Parathyroid adenoma (tissue), 2 donors: ENCODE results near the gene NKAIN2.

Source experiments
- H2AFZ ChIP-seq: fragments of 300-600 bp; sonication (generic); one replicate; pipeline ENCODE4 v1.7.0; 2017; ENCODE audit warnings: antibody characterized with exemption, mild to moderate bottlenecking
- H3K27ac ChIP-seq: fragments of 300-600 bp; sonication (generic); one replicate; pipeline ENCODE4 v1.7.0; 2017
- H3K27me3 ChIP-seq: fragments of 300-600 bp; sonication (generic); one replicate; pipeline ENCODE4 v1.7.0; 2017; ENCODE audit warnings: low read length; ENCODE audit not compliant: control insufficient read depth, insufficient read depth
- H3K36me3 ChIP-seq: fragments of 300-600 bp; sonication (generic); one replicate; pipeline ENCODE4 v1.7.0; 2017; ENCODE audit warnings: low read length; ENCODE audit not compliant: control insufficient read depth, insufficient read depth
- H3K4me1 ChIP-seq: fragments of 300-600 bp; sonication (generic); one replicate; pipeline ENCODE4 v1.7.0; 2017; ENCODE audit warnings: control low read depth
- H3K4me2 ChIP-seq: fragments of 300-600 bp; sonication (generic); one replicate; pipeline ENCODE4 v1.7.0; 2017; ENCODE audit warnings: low read length
- H3K4me3 ChIP-seq: fragments of 300-600 bp; sonication (generic); one replicate; pipeline ENCODE4 v1.7.0; 2017; ENCODE audit warnings: low read depth, low read length
- H3K79me2 ChIP-seq: fragments of 300-600 bp; sonication (generic); one replicate; pipeline ENCODE4 v1.7.0; 2017; ENCODE audit warnings: control low read depth
- H3K9ac ChIP-seq: fragments of 300-600 bp; sonication (generic); one replicate; pipeline ENCODE4 v1.7.0; 2017; ENCODE audit warnings: mild to moderate bottlenecking
- H3K9me3 ChIP-seq: fragments of 300-600 bp; sonication (generic); one replicate; pipeline ENCODE4 v1.7.0; 2017; ENCODE audit warnings: low read length; ENCODE audit not compliant: control insufficient read depth
- TF ChIP-seq, protein P1 (sequence below): fragments of 300-600 bp; sonication (generic); IDR thresholded peaks from one replicate; pipeline ENCODE4 v1.7.0; 2017; ENCODE audit warnings: antibody characterized with exemption, mild to moderate bottlenecking
- donor health status: primary hyperparathyroidism.

NKAIN2 gene

DNA sequence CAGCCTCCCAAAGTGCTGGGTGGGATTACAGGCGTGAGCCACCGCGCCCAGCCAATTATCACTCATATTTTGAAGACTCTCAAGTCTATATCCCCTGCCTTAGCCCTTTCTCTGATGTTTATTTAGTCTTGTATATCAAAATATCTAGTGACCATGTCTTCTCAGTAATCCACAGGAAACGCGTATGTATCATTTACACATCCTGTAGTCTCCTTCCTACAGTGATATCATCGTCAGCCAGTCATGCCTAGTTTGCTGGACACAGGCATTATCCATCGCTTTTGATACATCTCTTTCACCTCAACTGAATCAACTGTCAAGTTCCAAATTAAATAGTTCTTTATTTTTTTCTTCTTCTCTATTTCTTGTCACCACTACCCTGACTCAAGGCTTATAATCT, 223.7 kb downstream of the NKAIN2 start:
- Histone ChIP-seq H3K9ac (no peak overlapping the region), H3K79me2 (no peaks in the 10 kb centered on the region), H3K27ac (no peak overlapping the region), H3K9me3 (no peaks in the 10 kb centered on the region), H2AFZ (no peak overlapping the region), H3K4me1 (no peaks in the 10 kb centered on the region), H3K4me3 (no peak overlapping the region), H3K4me2 (no peak overlapping the region), H3K27me3 (no peaks in the 10 kb centered on the region), H3K36me3 (no peaks in the 10 kb centered on the region)
- TF ChIP-seq, protein P1, sequence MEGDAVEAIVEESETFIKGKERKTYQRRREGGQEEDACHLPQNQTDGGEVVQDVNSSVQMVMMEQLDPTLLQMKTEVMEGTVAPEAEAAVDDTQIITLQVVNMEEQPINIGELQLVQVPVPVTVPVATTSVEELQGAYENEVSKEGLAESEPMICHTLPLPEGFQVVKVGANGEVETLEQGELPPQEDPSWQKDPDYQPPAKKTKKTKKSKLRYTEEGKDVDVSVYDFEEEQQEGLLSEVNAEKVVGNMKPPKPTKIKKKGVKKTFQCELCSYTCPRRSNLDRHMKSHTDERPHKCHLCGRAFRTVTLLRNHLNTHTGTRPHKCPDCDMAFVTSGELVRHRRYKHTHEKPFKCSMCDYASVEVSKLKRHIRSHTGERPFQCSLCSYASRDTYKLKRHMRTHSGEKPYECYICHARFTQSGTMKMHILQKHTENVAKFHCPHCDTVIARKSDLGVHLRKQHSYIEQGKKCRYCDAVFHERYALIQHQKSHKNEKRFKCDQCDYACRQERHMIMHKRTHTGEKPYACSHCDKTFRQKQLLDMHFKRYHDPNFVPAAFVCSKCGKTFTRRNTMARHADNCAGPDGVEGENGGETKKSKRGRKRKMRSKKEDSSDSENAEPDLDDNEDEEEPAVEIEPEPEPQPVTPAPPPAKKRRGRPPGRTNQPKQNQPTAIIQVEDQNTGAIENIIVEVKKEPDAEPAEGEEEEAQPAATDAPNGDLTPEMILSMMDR = no peak

DNA sequence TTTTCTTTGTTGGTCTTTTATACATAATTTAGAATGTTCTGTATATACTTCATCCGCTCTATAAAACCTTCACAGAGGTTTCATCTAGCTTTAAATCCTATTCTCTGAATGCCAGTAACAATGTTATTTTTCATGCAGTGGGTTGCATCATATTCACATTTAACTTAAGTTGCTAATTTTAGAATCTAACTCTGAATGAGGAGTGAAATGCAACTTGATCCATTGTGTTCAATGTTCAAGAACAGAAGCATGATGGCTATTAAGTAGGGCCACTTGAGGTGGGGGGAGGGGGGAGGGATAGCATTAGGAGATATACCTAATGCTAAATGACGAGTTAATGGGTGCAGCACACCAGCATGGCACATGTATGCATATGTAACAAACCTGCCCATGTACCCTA, 224.5 kb downstream of the NKAIN2 start:
- Histone ChIP-seq H3K4me2 (no peak overlapping the region), H2AFZ (no peak overlapping the region), H3K9ac (no peak overlapping the region), H3K9me3 (no peaks in the 10 kb centered on the region), H3K4me1 (no peaks in the 10 kb centered on the region), H3K27me3 (no peaks in the 10 kb centered on the region), H3K27ac (no peak overlapping the region), H3K36me3 (no peaks in the 10 kb centered on the region), H3K79me2 (no peaks in the 10 kb centered on the region), H3K4me3 (no peak overlapping the region)
- TF ChIP-seq, protein P1 = no peak

DNA sequence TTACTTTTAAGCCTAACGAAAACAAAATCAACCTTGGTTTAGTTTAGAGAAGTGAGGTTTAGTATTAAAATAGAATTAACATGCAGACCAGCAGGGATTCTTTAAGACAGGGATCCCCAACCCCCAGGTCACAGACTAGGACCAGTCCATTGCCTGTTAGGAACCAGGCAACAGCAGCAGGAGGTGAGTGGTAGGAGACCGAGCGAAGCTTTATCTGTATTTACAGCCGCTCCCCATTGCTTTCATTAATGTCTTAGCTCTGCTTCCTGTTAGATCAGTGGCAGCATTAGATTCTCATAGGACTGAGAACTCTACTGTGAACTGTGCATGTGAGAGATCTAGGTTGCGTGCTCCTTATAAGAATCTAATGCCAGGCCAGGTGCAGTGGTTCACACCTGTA, 225.9 kb downstream of the NKAIN2 start:
- TF ChIP-seq, protein P1 = no peak
- no peak overlapping the region for H3K4me3 ChIP-seq
- no peaks in the 10 kb centered on the region for H3K36me3 ChIP-seq

DNA sequence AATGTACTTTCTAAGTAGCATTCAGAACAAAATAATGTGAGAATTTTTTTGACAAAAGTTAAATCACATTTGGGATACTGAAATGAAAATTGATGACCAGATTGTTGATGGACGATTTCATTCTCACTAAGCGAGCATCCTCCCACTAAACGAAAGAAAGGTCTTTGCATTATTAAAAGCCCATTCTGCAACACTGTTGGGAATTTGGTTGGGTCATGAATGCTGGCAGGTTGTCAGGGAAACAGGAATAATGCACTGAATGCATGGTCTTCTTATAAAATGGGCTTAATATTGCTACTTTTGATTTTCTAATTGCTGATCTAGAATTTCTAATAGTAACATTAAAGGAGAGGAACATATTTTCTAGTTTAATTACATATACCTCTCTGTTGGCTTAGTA, 229.8 kb downstream of the NKAIN2 start:
- H3K36me3 ChIP-seq = no peaks in the 10 kb centered on the region
- H3K9me3 ChIP-seq = no peaks in the 10 kb centered on the region
- no peaks in the 10 kb centered on the region for H3K27me3 ChIP-seq
- H2AFZ ChIP-seq = no peak overlapping the region
- no peak overlapping the region for H3K9ac ChIP-seq
- no peaks in the 10 kb centered on the region for H3K4me1 ChIP-seq
- no peaks in the 10 kb centered on the region for H3K79me2 ChIP-seq
- no peak overlapping the region for H3K4me3 ChIP-seq
- H3K4me2 ChIP-seq = no peak overlapping the region
- TF ChIP-seq, protein P1 = no peak
- no peak overlapping the region for H3K27ac ChIP-seq

More for the DNA sequence above, 225.9 kb downstream of the NKAIN2 start:
- H3K9ac ChIP-seq = no peak overlapping the region
- no peak overlapping the region for H3K27ac ChIP-seq
- H3K79me2 ChIP-seq = no peaks in the 10 kb centered on the region
- no peaks in the 10 kb centered on the region for H3K27me3 ChIP-seq
- H3K4me1 ChIP-seq = no peaks in the 10 kb centered on the region
- no peak overlapping the region for H2AFZ ChIP-seq
- no peaks in the 10 kb centered on the region for H3K9me3 ChIP-seq
- H3K4me2 ChIP-seq = no peak overlapping the region

DNA sequence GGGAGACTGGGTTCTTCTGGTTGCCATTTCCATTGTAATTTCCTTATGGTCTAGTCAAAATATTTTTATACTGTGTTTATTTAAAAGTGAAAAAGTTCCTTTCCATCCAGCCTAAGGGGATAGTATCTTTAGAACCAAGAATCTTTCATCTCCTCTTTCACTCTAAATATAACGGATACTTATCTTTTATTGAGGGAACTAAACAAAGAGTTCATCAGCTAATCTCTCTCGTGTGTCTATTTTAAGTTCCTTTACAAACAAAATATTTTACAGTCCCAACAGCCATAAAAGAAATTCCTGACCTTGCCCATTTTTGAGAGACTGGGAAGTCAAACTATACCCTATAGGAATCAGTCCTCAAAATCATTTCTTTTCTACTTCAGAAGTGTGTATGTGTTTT, 232.7 kb downstream of the NKAIN2 start:
- H2AFZ ChIP-seq = no peak overlapping the region
- no peaks in the 10 kb centered on the region for H3K36me3 ChIP-seq
- H3K27ac ChIP-seq = no peak overlapping the region
- H3K9me3 ChIP-seq = no peaks in the 10 kb centered on the region
- H3K4me3 ChIP-seq = no peak overlapping the region
- H3K9ac ChIP-seq = no peak overlapping the region
- TF ChIP-seq, protein P1 = no peak
- H3K79me2 ChIP-seq = no peaks in the 10 kb centered on the region
- H3K27me3 ChIP-seq = no peaks in the 10 kb centered on the region
- no peaks in the 10 kb centered on the region for H3K4me1 ChIP-seq
- no peak overlapping the region for H3K4me2 ChIP-seq
